Measurements from ENCODE around the gene TTC33.
A peak's percentile ranks its signal among the peaks of the same experiment; 100 is the strongest.
"Not testable (repeated sequence)": the region's sequence is repeated elsewhere in the genome, so short reads cannot be mapped to it uniquely, and the experiment has no call there.

Gene TTC33

GRCh38 chr5:40722497-40722911 lies 33.3 kb downstream of the TTC33 start:
- not testable (repeated sequence) for DNase-seq (ENCODE audit: low read depth in 2 of 3, low spot score in 1 of 3)

GRCh38 chr5:40720069-40720468 lies 35.7 kb downstream of the TTC33 start:
- DNase-seq (ENCODE audit: low read depth in 2 of 3, low spot score in 1 of 3): no peak

- DNase-seq (ENCODE audit: low read depth in 2 of 3, low spot score in 1 of 3): no peak
Measured at GRCh38 chr5:40717281-40717680, 38.5 kb downstream of the TTC33 start.

GRCh38 chr5:40716590-40716989 lies 39.2 kb downstream of the TTC33 start:
- no peak for DNase-seq (ENCODE audit: low read depth in 2 of 3, low spot score in 1 of 3)

- no peak for DNase-seq (ENCODE audit: low read depth in 2 of 3, low spot score in 1 of 3)
Measured at GRCh38 chr5:40716000-40716399, 39.8 kb downstream of the TTC33 start.

GRCh38 chr5:40714001-40714400 lies 41.8 kb downstream of the TTC33 start:
- DNase-seq (ENCODE audit: low read depth in 2 of 3, low spot score in 1 of 3): no peak

- DNase-seq (ENCODE audit: low read depth in 2 of 3, low spot score in 1 of 3): not testable (repeated sequence)
Measured at GRCh38 chr5:40710575-40710974, 45.2 kb downstream of the TTC33 start.

- not testable (repeated sequence) for DNase-seq (ENCODE audit: low read depth in 2 of 3, low spot score in 1 of 3)
Measured at GRCh38 chr5:40705484-40705883, 50.3 kb downstream of the TTC33 start.

- not testable (repeated sequence) for DNase-seq (ENCODE audit: low read depth in 2 of 3, low spot score in 1 of 3)
Measured at GRCh38 chr5:40702027-40702426, 53.7 kb downstream of the TTC33 start.

GRCh38 chr5:40700116-40700782 lies 55.5 kb downstream of the TTC33 start:
- no peak for DNase-seq (ENCODE audit: low read depth in 2 of 3, low spot score in 1 of 3)

GRCh38 chr5:40694433-40694832 lies 61.3 kb downstream of the TTC33 start:
- DNase-seq (ENCODE audit: low read depth in 2 of 3, low spot score in 1 of 3): no peak

- DNase-seq (ENCODE audit: low read depth in 2 of 3, low spot score in 1 of 3): no peak
Measured at GRCh38 chr5:40691894-40692293, 63.9 kb downstream of the TTC33 start.

GRCh38 chr5:40690267-40690666 lies 65.5 kb downstream of the TTC33 start:
- DNase-seq (ENCODE audit: low read depth in 2 of 3, low spot score in 1 of 3): no peak

- peak in 2 of 3 donors; percentile 30 to 59 for DNase-seq (ENCODE audit: low read depth in 2 of 3, low spot score in 1 of 3)
Measured at GRCh38 chr5:40689438-40689837, 66.3 kb downstream of the TTC33 start.

- DNase-seq (ENCODE audit: low read depth in 2 of 3, low spot score in 1 of 3): no peak
Measured at GRCh38 chr5:40688996-40689395, 66.8 kb downstream of the TTC33 start.

GRCh38 chr5:40688127-40688761 lies 67.5 kb downstream of the TTC33 start:
- peak; percentile 77 to 88 (median 80) for DNase-seq (ENCODE audit: low read depth in 2 of 3, low spot score in 1 of 3)

GRCh38 chr5:40687321-40687720 lies 68.4 kb downstream of the TTC33 start:
- DNase-seq (ENCODE audit: low read depth in 2 of 3, low spot score in 1 of 3): no peak

GRCh38 chr5:40685976-40686486 lies 69.7 kb downstream of the TTC33 start:
- no peak for DNase-seq (ENCODE audit: low read depth in 2 of 3, low spot score in 1 of 3)

- DNase-seq (ENCODE audit: low read depth in 2 of 3, low spot score in 1 of 3): no peak
Measured at GRCh38 chr5:40685193-40685592, 70.6 kb downstream of the TTC33 start.

GRCh38 chr5:40683305-40683704 lies 72.5 kb downstream of the TTC33 start:
- no peak for DNase-seq (ENCODE audit: low read depth in 2 of 3, low spot score in 1 of 3)

- no peak for DNase-seq (ENCODE audit: low read depth in 2 of 3, low spot score in 1 of 3)
Measured at GRCh38 chr5:40682154-40683017, 73.4 kb downstream of the TTC33 start.

All from stimulated activated CD4-positive, alpha-beta T cell treated with anti-CD3 and anti-CD28 coated beads, Interleukin-12 subunit alpha, Interleukin-12 subunit beta, amount 100 ng/mL, for 48 hours (primary cell).